Measurements from ENCODE around the gene NDUFS2.

- TF ChIP-seq CREB1 (IDR thresholded peaks at IDR 0.05; ENCODE audit: low read depth) = no peak
- TF ChIP-seq USF1 (IDR thresholded peaks at IDR 0.05) = no peak
- no peak for TF ChIP-seq RAD21 (IDR thresholded peaks at IDR 0.05; ENCODE audit: low read depth)
- no peak for TF ChIP-seq TCF12 (IDR thresholded peaks at IDR 0.05; ENCODE audit: low read depth)
- no peak for TF ChIP-seq EP300 (IDR thresholded peaks at IDR 0.05; ENCODE audit: borderline replicate concordance)
- no peak for TF ChIP-seq REST (IDR thresholded peaks at IDR 0.05; ENCODE audit: low read depth)
- TF ChIP-seq MAX (IDR thresholded peaks at IDR 0.05) = no peak
- TF ChIP-seq FOXM1 (IDR thresholded peaks at IDR 0.05; ENCODE audit: borderline replicate concordance, low read depth) = no peak
- no peak for TF ChIP-seq CEBPB (IDR thresholded peaks at IDR 0.05)
- no peak for TF ChIP-seq TAF1 (IDR thresholded peaks at IDR 0.05; ENCODE audit: low read depth)
- TF ChIP-seq NFIC (IDR thresholded peaks at IDR 0.05) = no peak
- TF ChIP-seq EGR1 (IDR thresholded peaks at IDR 0.05) = no peak
Observed at GRCh38 chr1:161251579-161251978, 49.4 kb downstream of the NDUFS2 start.

Data from Ishikawa (cell line).